Muscle layer of colon (tissue), 2 donors: ENCODE results near the gene HJURP.

Experiments
- H3K27ac ChIP-seq: one replicate; pipeline ENCODE4 v1.7.0; 2013; ENCODE audit warnings: low read depth, mild to moderate bottlenecking, low read length, moderate library complexity
- H3K27me3 ChIP-seq, 2 donors: one replicate each; pipeline ENCODE4 v1.7.0; 2013; ENCODE audit warnings: low read length in 2 of 2, mild to moderate bottlenecking in 2 of 2; ENCODE audit not compliant: insufficient read depth in 2 of 2, control insufficient read depth in 1 of 2
- H3K36me3 ChIP-seq: one replicate; pipeline ENCODE4 v1.7.0; 2013; ENCODE audit warnings: mild to moderate bottlenecking, low read length; ENCODE audit not compliant: insufficient read depth
- H3K4me1 ChIP-seq: one replicate; pipeline ENCODE4 v1.7.0; 2013; ENCODE audit warnings: mild to moderate bottlenecking, low read length; ENCODE audit not compliant: insufficient read depth
- H3K4me3 ChIP-seq, 2 donors: one replicate each; pipeline ENCODE4 v1.7.0; 2013; ENCODE audit warnings: low read length in 2 of 2, low read depth in 1 of 2, mild to moderate bottlenecking in 1 of 2, moderate library complexity in 1 of 2
- H3K9ac ChIP-seq: one replicate; pipeline ENCODE4 v1.7.0; 2013; ENCODE audit warnings: low read length
- H3K9me3 ChIP-seq: one replicate; pipeline ENCODE4 v1.7.0; 2013; ENCODE audit warnings: mild to moderate bottlenecking, low read length
- donor health status: abdominal sarcoma.
- donor health status: Adenocarcinoma of cecum.

Gene HJURP

GRCh38 chr2:233847248-233847898 lies 7.0 kb downstream of the HJURP start:
- Histone ChIP-seq H3K9ac (no peak overlapping the region), H3K27ac (no peak overlapping the region), H3K4me3 (no peak overlapping the region), H3K36me3 (no peaks in the 10 kb centered on the region), H3K9me3 (no peaks in the 10 kb centered on the region), H3K27me3 (no peaks in the 10 kb centered on the region), H3K4me1 (no peaks in the 10 kb centered on the region)

GRCh38 chr2:233846387-233847247 lies 7.7 kb downstream of the HJURP start:
- Histone ChIP-seq H3K27me3 (no peaks in the 10 kb centered on the region), H3K36me3 (no peaks in the 10 kb centered on the region), H3K9me3 (no peaks in the 10 kb centered on the region), H3K4me3 (no peak overlapping the region), H3K4me1 (no peaks in the 10 kb centered on the region), H3K9ac (no peak overlapping the region), H3K27ac (no peak overlapping the region)

GRCh38 chr2:233845301-233846060 lies 8.9 kb downstream of the HJURP start:
- no peaks in the 10 kb centered on the region for H3K27me3 ChIP-seq
- H3K36me3 ChIP-seq: no peaks in the 10 kb centered on the region
- H3K4me1 ChIP-seq: no peaks in the 10 kb centered on the region
- no peak overlapping the region for H3K27ac ChIP-seq
- H3K9ac ChIP-seq: no peak overlapping the region
- H3K9me3 ChIP-seq: no peaks in the 10 kb centered on the region
- no peak overlapping the region for H3K4me3 ChIP-seq

- Histone ChIP-seq H3K4me3 (no peak overlapping the region), H3K4me1 (no peaks in the 10 kb centered on the region), H3K27ac (no peak overlapping the region), H3K9me3 (no peaks in the 10 kb centered on the region), H3K36me3 (no peaks in the 10 kb centered on the region), H3K9ac (no peak overlapping the region), H3K27me3 (no peaks in the 10 kb centered on the region)
Observed at GRCh38 chr2:233844836-233845235, 9.5 kb downstream of the HJURP start.

GRCh38 chr2:233844064-233844807 lies 10.1 kb downstream of the HJURP start:
- Histone ChIP-seq H3K27ac (no peak overlapping the region), H3K9me3 (no peaks in the 10 kb centered on the region), H3K4me3 (no peak overlapping the region), H3K27me3 (no peaks in the 10 kb centered on the region), H3K36me3 (no peaks in the 10 kb centered on the region), H3K9ac (no peak overlapping the region), H3K4me1 (no peaks in the 10 kb centered on the region)

- Histone ChIP-seq H3K4me1 (no peaks in the 10 kb centered on the region), H3K9ac (no peak overlapping the region), H3K27ac (no peak overlapping the region), H3K27me3 (no peaks in the 10 kb centered on the region), H3K4me3 (no peak overlapping the region), H3K36me3 (no peaks in the 10 kb centered on the region), H3K9me3 (no peaks in the 10 kb centered on the region)
Observed at GRCh38 chr2:233841183-233841582, 13.2 kb downstream of the HJURP start.

GRCh38 chr2:233840520-233840919 lies 13.8 kb downstream of the HJURP start:
- H3K27ac ChIP-seq: no peak overlapping the region
- no peaks in the 10 kb centered on the region for H3K4me1 ChIP-seq
- H3K27me3 ChIP-seq: no peaks in the 10 kb centered on the region
- H3K36me3 ChIP-seq: no peaks in the 10 kb centered on the region
- no peak overlapping the region for H3K4me3 ChIP-seq
- H3K9me3 ChIP-seq: no peaks in the 10 kb centered on the region
- no peak overlapping the region for H3K9ac ChIP-seq

- no peaks in the 10 kb centered on the region for H3K27me3 ChIP-seq
- H3K36me3 ChIP-seq: no peaks in the 10 kb centered on the region
- no peaks in the 10 kb centered on the region for H3K4me1 ChIP-seq
- H3K9me3 ChIP-seq: no peaks in the 10 kb centered on the region
- no peak overlapping the region for H3K27ac ChIP-seq
- no peak overlapping the region for H3K4me3 ChIP-seq
- no peak overlapping the region for H3K9ac ChIP-seq
Observed at GRCh38 chr2:233839447-233839820, 14.9 kb downstream of the HJURP start.

- Histone ChIP-seq H3K9ac (no peak overlapping the region), H3K27ac (no peak overlapping the region), H3K27me3 (no peaks in the 10 kb centered on the region), H3K9me3 (no peaks in the 10 kb centered on the region), H3K4me3 (no peak overlapping the region), H3K36me3 (no peaks in the 10 kb centered on the region), H3K4me1 (no peaks in the 10 kb centered on the region)
Observed at GRCh38 chr2:233838726-233839446, 15.4 kb downstream of the HJURP start.

- Histone ChIP-seq H3K9ac (no peak overlapping the region), H3K36me3 (no peaks in the 10 kb centered on the region), H3K4me1 (no peaks in the 10 kb centered on the region), H3K27me3 (no peaks in the 10 kb centered on the region), H3K4me3 (no peak overlapping the region), H3K9me3 (no peaks in the 10 kb centered on the region), H3K27ac (no peak overlapping the region)
Observed at GRCh38 chr2:233838251-233838650, 16.1 kb downstream of the HJURP start.
